Measurements from ENCODE around the gene APBB2. TPM values are rescaled to one million over a fixed set of nuclear protein-coding genes. Genes with fewer than 3 reads are reported as not detected.
A peak's percentile ranks its signal among the peaks of the same experiment; 100 is the strongest.

Gene APBB2
- total and polyA plus RNA-seq, 2 experiments from 2014 or later, result 35.8 to 74.8 TPM

DNA sequence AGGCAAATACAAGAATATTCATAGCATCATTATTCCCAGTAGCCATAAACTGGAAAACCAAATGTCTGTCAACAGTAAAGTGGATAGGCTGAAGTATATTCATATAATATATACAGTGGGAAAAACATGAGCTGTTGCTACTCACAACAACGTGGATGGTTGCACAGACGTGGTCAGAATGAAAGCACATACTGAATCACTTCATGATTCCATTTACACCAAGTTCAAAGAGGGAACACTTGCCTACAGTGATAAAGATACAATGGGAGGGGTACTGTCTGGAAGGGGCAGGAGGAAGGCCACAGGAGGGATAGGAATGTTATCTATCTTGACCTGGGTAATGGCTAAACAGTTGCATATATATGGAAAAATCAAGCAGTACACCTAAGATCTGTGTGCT is 25.3 kb downstream of the APBB2 start:
- ATAC-seq (peak; percentile 23; the same call in 1 of the 3 replicates), DNase-seq (ENCODE audit: low spot score) (no peak)
- Histone ChIP-seq H3K27me3 (ENCODE audit: insufficient read depth) (no peaks in the 10 kb centered on the region), H2AFZ (no peak overlapping the region), H3K36me3 (ENCODE audit: insufficient read depth) (no peaks in the 10 kb centered on the region), H3K79me2 (replicated peaks; ENCODE audit: insufficient read depth) (peaks cover 92% of the 10 kb centered on the region), H3K4me1 (ENCODE audit: insufficient read depth) (peaks cover 14% of the 10 kb centered on the region), H3K4me3 (no peak overlapping the region), H3K9me2 (ENCODE audit: insufficient read depth) (0 out of 2 replicates have a peak, but pooled peaks cover 3% of the 10 kb centered on the region), H3K4me2 (no peak overlapping the region), H4K20me1 (replicated peaks; ENCODE audit: insufficient read depth) (peaks cover 6% of the 10 kb centered on the region; the same call in 1 of the 2 replicates), H3K27ac (ENCODE audit: low read depth) (no peak overlapping the region), H3F3A (replicated peaks; ENCODE audit: low read depth) (no peaks in the 10 kb centered on the region)
- Mint-ChIP-seq H3K9me3 (peaks cover 3% of the 10 kb centered on the region), H3K27me3 (ENCODE audit: insufficient read depth, low read depth, poor library complexity) (no peaks in the 10 kb centered on the region), H3K4me1 (peaks cover 22% of the 10 kb centered on the region), H3K27ac (0 out of 2 replicates have a peak overlapping the region, but pooled peaks have one; percentile 25), H3K36me3 (ENCODE audit: low read depth) (peaks cover 7% of the 10 kb centered on the region), H3K4me3 (no peak overlapping the region)
- no peak for TF ChIP-seq NANOG (IDR thresholded peaks at IDR 0.05; ENCODE audit: borderline replicate concordance)

DNA sequence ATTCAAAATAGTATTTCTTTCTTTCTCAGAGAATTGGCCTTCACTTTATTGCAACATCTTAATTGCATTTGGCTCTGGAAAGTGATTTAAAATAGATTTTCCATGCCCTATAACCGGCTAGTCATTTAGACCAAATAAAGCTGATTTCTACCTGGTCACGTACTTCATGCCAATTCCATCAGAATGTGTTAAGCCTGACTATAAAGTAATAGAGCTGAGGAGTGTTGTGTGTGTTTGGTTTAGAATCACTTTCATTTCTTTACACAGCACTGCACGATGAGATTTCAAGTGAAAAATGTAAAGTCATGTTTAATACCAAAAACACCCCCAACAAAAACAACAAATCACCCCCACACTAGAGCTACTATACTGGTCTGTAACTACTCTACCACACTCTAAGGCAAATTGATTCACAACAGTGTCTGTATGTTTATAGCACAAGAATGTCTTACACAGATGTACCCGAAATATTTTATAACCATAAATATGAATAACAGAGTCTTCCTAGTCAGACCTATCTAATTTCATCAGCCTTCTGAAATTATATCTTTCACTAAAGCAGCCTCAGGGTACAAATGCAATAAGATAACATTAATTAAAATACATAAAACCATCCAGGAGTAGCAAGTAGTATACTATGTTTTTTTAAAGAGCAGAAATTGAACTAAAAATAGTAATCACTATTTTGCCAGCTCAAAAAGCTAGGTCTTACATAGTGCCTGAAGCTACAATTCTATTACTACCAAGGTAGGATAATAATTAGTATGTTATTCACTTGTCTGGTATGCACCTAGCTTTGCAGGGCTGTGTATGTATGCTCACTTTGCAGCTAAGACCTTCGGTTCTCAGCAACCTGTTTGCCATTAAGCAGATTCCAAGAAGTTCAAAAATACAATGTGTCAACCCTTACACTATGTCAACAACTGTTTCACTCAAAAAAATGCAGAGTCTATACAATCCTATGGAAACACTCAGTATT is 28.4 kb downstream of the APBB2 start:
- ATAC-seq (no peak), DNase-seq (ENCODE audit: low spot score) (no peak)
- Histone ChIP-seq H3K4me2 (no peak overlapping the region), H4K20me1 (replicated peaks; ENCODE audit: insufficient read depth) (no peaks in the 10 kb centered on the region), H3K27me3 (ENCODE audit: insufficient read depth) (no peaks in the 10 kb centered on the region), H3K4me3 (no peak overlapping the region), H3F3A (replicated peaks; ENCODE audit: low read depth) (no peaks in the 10 kb centered on the region), H3K4me1 (ENCODE audit: insufficient read depth) (peaks cover 14% of the 10 kb centered on the region), H3K9me2 (ENCODE audit: insufficient read depth) (peaks cover 10% of the 10 kb centered on the region; the same call in 1 of the 2 replicates), H3K27ac (ENCODE audit: low read depth) (no peak overlapping the region), H3K36me3 (ENCODE audit: insufficient read depth) (no peaks in the 10 kb centered on the region), H3K79me2 (replicated peaks; ENCODE audit: insufficient read depth) (peaks cover 86% of the 10 kb centered on the region), H2AFZ (no peak overlapping the region)
- Mint-ChIP-seq H3K27ac (no peak overlapping the region), H3K36me3 (ENCODE audit: low read depth) (peaks cover 13% of the 10 kb centered on the region), H3K4me1 (peaks cover 20% of the 10 kb centered on the region), H3K4me3 (no peak overlapping the region), H3K27me3 (ENCODE audit: insufficient read depth, low read depth, poor library complexity) (no peaks in the 10 kb centered on the region), H3K9me3 (peaks cover 5% of the 10 kb centered on the region)
- TF ChIP-seq CREB1 (CRISPR knock-in tag; IDR thresholded peaks at IDR 0.05; ENCODE audit: low read depth) (no peak), ZNF331 (CRISPR knock-in tag; IDR thresholded peaks at IDR 0.05; ENCODE audit: low read depth) (no peak), JUNB (IDR thresholded peaks at IDR 0.05; ENCODE audit: unreplicated experiment) (no peak), STAT1 (IDR thresholded peaks at IDR 0.05; ENCODE audit: unreplicated experiment) (no peak), ZNF462 (CRISPR knock-in tag; IDR thresholded peaks at IDR 0.05) (no peak), EZH2phosphoT487 (IDR thresholded peaks at IDR 0.05; ENCODE audit: unreplicated experiment) (no peak), ZNF114 (CRISPR knock-in tag; IDR thresholded peaks at IDR 0.05) (no peak), EZH2 (IDR thresholded peaks at IDR 0.05; ENCODE audit: low read depth, unreplicated experiment) (no peak), NANOG (IDR thresholded peaks at IDR 0.05; ENCODE audit: borderline replicate concordance) (no peak)
- TF ChIP-seq, protein P1, sequence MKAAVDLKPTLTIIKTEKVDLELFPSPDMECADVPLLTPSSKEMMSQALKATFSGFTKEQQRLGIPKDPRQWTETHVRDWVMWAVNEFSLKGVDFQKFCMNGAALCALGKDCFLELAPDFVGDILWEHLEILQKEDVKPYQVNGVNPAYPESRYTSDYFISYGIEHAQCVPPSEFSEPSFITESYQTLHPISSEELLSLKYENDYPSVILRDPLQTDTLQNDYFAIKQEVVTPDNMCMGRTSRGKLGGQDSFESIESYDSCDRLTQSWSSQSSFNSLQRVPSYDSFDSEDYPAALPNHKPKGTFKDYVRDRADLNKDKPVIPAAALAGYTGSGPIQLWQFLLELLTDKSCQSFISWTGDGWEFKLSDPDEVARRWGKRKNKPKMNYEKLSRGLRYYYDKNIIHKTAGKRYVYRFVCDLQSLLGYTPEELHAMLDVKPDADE (IDR thresholded peaks at IDR 0.05), result no peak
- TF ChIP-seq, protein P2, sequence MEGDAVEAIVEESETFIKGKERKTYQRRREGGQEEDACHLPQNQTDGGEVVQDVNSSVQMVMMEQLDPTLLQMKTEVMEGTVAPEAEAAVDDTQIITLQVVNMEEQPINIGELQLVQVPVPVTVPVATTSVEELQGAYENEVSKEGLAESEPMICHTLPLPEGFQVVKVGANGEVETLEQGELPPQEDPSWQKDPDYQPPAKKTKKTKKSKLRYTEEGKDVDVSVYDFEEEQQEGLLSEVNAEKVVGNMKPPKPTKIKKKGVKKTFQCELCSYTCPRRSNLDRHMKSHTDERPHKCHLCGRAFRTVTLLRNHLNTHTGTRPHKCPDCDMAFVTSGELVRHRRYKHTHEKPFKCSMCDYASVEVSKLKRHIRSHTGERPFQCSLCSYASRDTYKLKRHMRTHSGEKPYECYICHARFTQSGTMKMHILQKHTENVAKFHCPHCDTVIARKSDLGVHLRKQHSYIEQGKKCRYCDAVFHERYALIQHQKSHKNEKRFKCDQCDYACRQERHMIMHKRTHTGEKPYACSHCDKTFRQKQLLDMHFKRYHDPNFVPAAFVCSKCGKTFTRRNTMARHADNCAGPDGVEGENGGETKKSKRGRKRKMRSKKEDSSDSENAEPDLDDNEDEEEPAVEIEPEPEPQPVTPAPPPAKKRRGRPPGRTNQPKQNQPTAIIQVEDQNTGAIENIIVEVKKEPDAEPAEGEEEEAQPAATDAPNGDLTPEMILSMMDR (conservative IDR thresholded peaks at IDR 0.05; ENCODE audit: low read depth in 2 of 2), result no peak
